HL-60 (cell line): ENCODE results near the gene ABHD15.

Source experiments
- DNase-seq, 2 experiments: peaks; one replicate each; pipeline ENCODE4 v3.0.0-alpha.2; 2010 to 2020; ENCODE audit warnings: low read depth in 1 of 2, low spot score in 1 of 2
- H3K27ac ChIP-seq: fragments of 250-450 bp; sonication (Bioruptor Pico); replicated peaks from 2 replicates; pipeline ENCODE4 v1.5.1; 2020; ENCODE audit warnings: mild to moderate bottlenecking, moderate library complexity
- H3K27me3 ChIP-seq: fragments of 250-450 bp; sonication (Bioruptor Pico); 2 replicates; pipeline ENCODE4 v1.5.1; 2021; ENCODE audit warnings: mild to moderate bottlenecking, moderate library complexity; ENCODE audit not compliant: insufficient read depth, poor library complexity, severe bottlenecking
- H3K4me3 ChIP-seq: replicated peaks from 2 replicates; pipeline ENCODE4 v1.5.1; 2011; ENCODE audit warnings: mild to moderate bottlenecking, control low read depth, low read length; ENCODE audit not compliant: insufficient read depth
- GABPA ChIP-seq: IDR thresholded peaks from 2 replicates; pipeline ENCODE4 v1.6.1; 2012; ENCODE audit warnings: low read depth
- POLR2AphosphoS5 ChIP-seq: IDR thresholded peaks from 2 replicates; pipeline ENCODE4 v1.6.1; 2012; ENCODE audit warnings: low read depth
- SPI1 ChIP-seq: IDR thresholded peaks from 2 replicates; pipeline ENCODE4 v1.6.1; 2012; ENCODE audit warnings: low read depth, mild to moderate bottlenecking, borderline replicate concordance
- TF ChIP-seq, protein P1 (sequence below): IDR thresholded peaks from one replicate; pipeline ENCODE4 v1.5.1; 2011; ENCODE audit warnings: low read length, control low read depth, inconsistent platforms; ENCODE audit not compliant: insufficient read depth
- TF ChIP-seq, protein P2 (sequence below): IDR thresholded peaks from 2 replicates; pipeline ENCODE4 v1.6.1; 2012; ENCODE audit warnings: low read depth; ENCODE audit not compliant: insufficient replicate concordance

Gene ABHD15

DNA sequence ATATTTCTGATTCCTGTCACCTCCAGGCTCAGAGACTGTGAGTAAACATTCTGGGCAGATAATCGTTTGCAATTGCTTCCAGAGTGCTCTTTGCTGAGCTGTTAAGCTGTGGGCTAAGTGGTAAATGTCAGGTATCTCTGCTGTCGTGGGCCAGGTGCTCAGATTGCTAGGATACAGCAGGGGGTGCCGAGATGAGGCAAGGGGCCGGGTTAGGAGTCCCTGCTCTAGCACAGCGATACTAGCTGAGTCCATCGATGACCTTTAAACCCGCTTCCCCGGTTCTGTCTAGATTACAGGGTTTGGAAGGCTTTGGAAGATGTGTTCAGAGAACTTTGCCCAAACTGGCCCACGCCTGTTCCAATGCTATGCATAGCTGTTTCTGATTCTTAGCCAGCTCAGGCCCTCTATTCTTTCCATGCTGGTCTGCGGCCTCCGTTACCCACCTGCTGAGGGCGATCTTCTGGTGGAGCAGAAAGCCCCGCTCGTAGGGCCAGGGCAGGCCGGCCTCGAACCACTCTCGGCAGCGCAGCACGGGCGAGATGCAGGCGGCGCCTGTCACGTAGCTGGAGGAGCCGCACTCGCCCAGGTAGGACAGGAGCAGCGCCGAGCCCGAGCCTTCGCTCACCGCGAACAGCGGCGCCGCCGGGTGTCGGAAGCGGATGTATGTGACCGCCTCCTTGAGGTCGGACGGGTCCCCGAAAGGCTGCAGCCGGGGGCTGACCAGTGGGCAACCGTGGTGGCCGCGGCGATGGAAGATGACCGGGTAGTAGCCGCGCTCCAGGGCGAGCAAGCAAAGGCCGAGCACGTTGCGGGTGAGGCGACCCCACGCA is 979 bp downstream of the ABHD15 start:
- DNase-seq = peak in 1 of 2 experiments; percentile 58

DNA sequence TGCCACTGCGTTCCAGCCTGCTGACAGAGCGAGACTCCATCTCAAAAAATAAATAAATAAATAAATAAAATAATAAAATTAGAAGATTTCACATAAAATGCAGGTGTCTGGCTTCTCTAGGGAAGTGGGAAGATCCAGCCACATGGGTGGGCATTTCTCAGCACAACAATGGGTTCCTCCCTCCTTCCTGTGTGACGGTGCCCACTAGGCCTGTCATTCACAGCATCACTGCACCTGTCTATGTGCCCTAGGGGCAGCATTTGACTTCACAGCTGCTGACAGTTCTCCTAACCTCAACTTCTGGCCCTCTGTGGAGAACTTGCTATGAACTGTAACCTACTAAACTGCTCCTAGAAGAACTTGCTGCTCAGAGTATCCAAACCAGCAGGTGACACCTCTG is 3.0 kb downstream of the ABHD15 start:
- no peaks in the 10 kb centered on the region for H3K27me3 ChIP-seq
- TF ChIP-seq SPI1 (no peak), POLR2AphosphoS5 (no peak), GABPA (no peak)
- TF ChIP-seq, protein P1, sequence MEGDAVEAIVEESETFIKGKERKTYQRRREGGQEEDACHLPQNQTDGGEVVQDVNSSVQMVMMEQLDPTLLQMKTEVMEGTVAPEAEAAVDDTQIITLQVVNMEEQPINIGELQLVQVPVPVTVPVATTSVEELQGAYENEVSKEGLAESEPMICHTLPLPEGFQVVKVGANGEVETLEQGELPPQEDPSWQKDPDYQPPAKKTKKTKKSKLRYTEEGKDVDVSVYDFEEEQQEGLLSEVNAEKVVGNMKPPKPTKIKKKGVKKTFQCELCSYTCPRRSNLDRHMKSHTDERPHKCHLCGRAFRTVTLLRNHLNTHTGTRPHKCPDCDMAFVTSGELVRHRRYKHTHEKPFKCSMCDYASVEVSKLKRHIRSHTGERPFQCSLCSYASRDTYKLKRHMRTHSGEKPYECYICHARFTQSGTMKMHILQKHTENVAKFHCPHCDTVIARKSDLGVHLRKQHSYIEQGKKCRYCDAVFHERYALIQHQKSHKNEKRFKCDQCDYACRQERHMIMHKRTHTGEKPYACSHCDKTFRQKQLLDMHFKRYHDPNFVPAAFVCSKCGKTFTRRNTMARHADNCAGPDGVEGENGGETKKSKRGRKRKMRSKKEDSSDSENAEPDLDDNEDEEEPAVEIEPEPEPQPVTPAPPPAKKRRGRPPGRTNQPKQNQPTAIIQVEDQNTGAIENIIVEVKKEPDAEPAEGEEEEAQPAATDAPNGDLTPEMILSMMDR = no peak
- TF ChIP-seq, protein P2, sequence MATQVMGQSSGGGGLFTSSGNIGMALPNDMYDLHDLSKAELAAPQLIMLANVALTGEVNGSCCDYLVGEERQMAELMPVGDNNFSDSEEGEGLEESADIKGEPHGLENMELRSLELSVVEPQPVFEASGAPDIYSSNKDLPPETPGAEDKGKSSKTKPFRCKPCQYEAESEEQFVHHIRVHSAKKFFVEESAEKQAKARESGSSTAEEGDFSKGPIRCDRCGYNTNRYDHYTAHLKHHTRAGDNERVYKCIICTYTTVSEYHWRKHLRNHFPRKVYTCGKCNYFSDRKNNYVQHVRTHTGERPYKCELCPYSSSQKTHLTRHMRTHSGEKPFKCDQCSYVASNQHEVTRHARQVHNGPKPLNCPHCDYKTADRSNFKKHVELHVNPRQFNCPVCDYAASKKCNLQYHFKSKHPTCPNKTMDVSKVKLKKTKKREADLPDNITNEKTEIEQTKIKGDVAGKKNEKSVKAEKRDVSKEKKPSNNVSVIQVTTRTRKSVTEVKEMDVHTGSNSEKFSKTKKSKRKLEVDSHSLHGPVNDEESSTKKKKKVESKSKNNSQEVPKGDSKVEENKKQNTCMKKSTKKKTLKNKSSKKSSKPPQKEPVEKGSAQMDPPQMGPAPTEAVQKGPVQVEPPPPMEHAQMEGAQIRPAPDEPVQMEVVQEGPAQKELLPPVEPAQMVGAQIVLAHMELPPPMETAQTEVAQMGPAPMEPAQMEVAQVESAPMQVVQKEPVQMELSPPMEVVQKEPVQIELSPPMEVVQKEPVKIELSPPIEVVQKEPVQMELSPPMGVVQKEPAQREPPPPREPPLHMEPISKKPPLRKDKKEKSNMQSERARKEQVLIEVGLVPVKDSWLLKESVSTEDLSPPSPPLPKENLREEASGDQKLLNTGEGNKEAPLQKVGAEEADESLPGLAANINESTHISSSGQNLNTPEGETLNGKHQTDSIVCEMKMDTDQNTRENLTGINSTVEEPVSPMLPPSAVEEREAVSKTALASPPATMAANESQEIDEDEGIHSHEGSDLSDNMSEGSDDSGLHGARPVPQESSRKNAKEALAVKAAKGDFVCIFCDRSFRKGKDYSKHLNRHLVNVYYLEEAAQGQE = no peak
- no peak overlapping the region for H3K27ac ChIP-seq
- no peak for DNase-seq
- no peak overlapping the region for H3K4me3 ChIP-seq

More for the DNA sequence above, 979 bp downstream of the ABHD15 start:
- peak overlapping the region; percentile 76 for H3K4me3 ChIP-seq
- TF ChIP-seq, protein P1 = no peak
- TF ChIP-seq, protein P2 = no peak
- TF ChIP-seq SPI1 (no peak), GABPA (no peak), POLR2AphosphoS5 (no peak)
- H3K27ac ChIP-seq = peak overlapping the region; percentile 57
- no peaks in the 10 kb centered on the region for H3K27me3 ChIP-seq

DNA sequence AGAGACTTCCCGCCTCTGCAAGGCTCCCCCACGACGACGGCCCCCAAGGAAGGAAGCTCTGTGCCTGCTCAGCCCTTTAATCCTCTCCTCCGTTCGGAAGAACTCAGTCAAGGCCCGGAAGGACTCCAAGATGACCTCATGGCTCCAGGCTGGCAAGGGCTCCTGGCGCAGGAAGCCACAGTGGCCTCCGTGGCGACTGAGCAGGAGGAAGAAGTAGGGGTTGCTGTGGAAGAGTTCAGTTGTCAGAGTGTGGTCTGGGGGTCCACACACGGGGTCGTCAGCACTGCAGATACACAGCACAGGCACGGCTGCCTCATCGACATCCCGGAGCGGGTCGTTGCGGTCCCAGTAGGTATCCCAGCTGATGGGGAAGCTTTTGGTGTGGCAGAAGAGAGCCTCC is 4.2 kb downstream of the ABHD15 start:
- Histone ChIP-seq H3K27ac (no peak overlapping the region), H3K4me3 (no peak overlapping the region), H3K27me3 (no peaks in the 10 kb centered on the region)
- TF ChIP-seq, protein P2 = no peak
- TF ChIP-seq SPI1 (no peak), POLR2AphosphoS5 (no peak), GABPA (no peak)
- TF ChIP-seq, protein P1 = no peak
- DNase-seq = no peak
